K562 (cell line): ENCODE results near the gene DENND10. TPM values are rescaled to one million over a fixed set of nuclear protein-coding genes. Genes with fewer than 3 reads are reported as not detected.
A peak's percentile ranks its signal among the peaks of the same experiment; 100 is the strongest.

ENCODE experiments used
- ATAC-seq: fragments of 200-7000 bp; cut with Tn5 transposase; 3 replicates; pipeline ENCODE4 v1.9.1; 2020; ENCODE audit warnings: moderate library complexity
- BruUV-seq: library from RNA; stranded (reverse); fragments of 400-500 nt; replicated peaks from 2 replicates; lab custom pipeline; 2021; lab: Mats Ljungman, UMichigan
- CTCF ChIA-PET: fragments of 300-600 bp; formaldehyde crosslinking; extraction: SDS; loops from one replicate; lab custom pipeline; 2021; ENCODE audit warnings: low intra/inter-chr PET ratio; lab: Yijun Ruan, JAX
- POLR2A ChIA-PET: fragments of 300-600, 350-650 bp; sonication (Branson Sonifier 250); formaldehyde crosslinking; extraction: SDS; loops from one replicate; lab custom pipeline; 2021; ENCODE audit warnings: antibody characterized with exemption, inconsistent platforms; lab: Yijun Ruan, JAX
- DNase-seq, 4 experiments: peaks; one replicate each; pipeline versions ENCODE4 v3.0.0 to v3.0.0-alpha.2; 2011 to 2018; ENCODE audit warnings: low spot score in 3 of 4, mixed read lengths in 3 of 4; ENCODE audit errors: extremely low read depth in 1 of 4
- FAIRE-seq: peaks from 2 replicates; lab custom pipeline; 2011; peaks lifted over from hg19 to GRCh38; lab: Jason Lieb, UNC
- H2AFZ ChIP-seq: 2 replicates; pipeline ENCODE4 v1.6.0; 2011; ENCODE audit warnings: low read depth, low read length, control low read depth, inconsistent platforms
- H3K27ac ChIP-seq: fragments of 200-600 bp; 3 replicates; pipeline ENCODE4 v1.8.0; 2011; ENCODE audit warnings: low read depth, mild to moderate bottlenecking, control low read depth, inconsistent platforms, low read length, moderate library complexity, mixed read lengths; ENCODE audit errors: extremely low read depth
- H3K27me3 ChIP-seq, 2 experiments: fragments of 300-600 bp in 1 of 2; 2 replicates in 1 of 2; 3 replicates in 1 of 2; pipeline versions ENCODE4 v1.6.0 to v1.8.0; 2011; ENCODE audit warnings: inconsistent platforms in 2 of 2, low read length in 2 of 2, mild to moderate bottlenecking in 1 of 2, mixed read lengths in 1 of 2, moderate library complexity in 1 of 2; ENCODE audit not compliant: control insufficient read depth in 2 of 2, insufficient read depth in 2 of 2
- H3K36me3 ChIP-seq: fragments of 300-600 bp; 3 replicates; pipeline ENCODE4 v1.8.0; 2011; ENCODE audit warnings: mild to moderate bottlenecking, low read length, inconsistent platforms; ENCODE audit not compliant: control insufficient read depth, insufficient read depth
- H3K4me1 ChIP-seq, 2 experiments: fragments of 200-600 bp in 1 of 2; replicated peaks in 1 of 2; 2 replicates in 1 of 2; 3 replicates in 1 of 2; pipeline versions ENCODE4 v1.5.1 to v1.8.0; 2011; ENCODE audit warnings: inconsistent platforms in 2 of 2, low read length in 2 of 2, mild to moderate bottlenecking in 1 of 2, mixed read lengths in 1 of 2, moderate library complexity in 1 of 2; ENCODE audit not compliant: control insufficient read depth in 2 of 2, insufficient read depth in 2 of 2
- H3K4me2 ChIP-seq: 2 replicates; pipeline ENCODE4 v1.6.1; 2011; ENCODE audit warnings: low read length, control low read depth, inconsistent platforms, mixed read lengths; ENCODE audit not compliant: insufficient read depth
- H3K4me3 ChIP-seq: fragments of 200-600 bp; sonication (generic), shearing (Covaris generic); 2 replicates; pipeline ENCODE4 v1.5.1; 2016; ENCODE audit warnings: control low read depth, inconsistent platforms
- H3K79me2 ChIP-seq: fragments of 200-600 bp; 3 replicates; pipeline ENCODE4 v1.8.0; 2011; ENCODE audit warnings: low read length, inconsistent platforms; ENCODE audit not compliant: control insufficient read depth, insufficient read depth
- H3K9ac ChIP-seq, 2 experiments: 2 replicates each; pipeline versions ENCODE4 v1.6.0 to v1.6.1; 2011; ENCODE audit warnings: low read depth in 2 of 2, low read length in 2 of 2, control low read depth in 1 of 2, inconsistent platforms in 1 of 2, mild to moderate bottlenecking in 1 of 2, mixed read lengths in 1 of 2; ENCODE audit not compliant: insufficient read depth in 1 of 2
- H3K9me1 ChIP-seq: one replicate; pipeline ENCODE4 v1.6.0; 2011; ENCODE audit warnings: inconsistent platforms, mild to moderate bottlenecking, low read length, moderate library complexity; ENCODE audit not compliant: control insufficient read depth, insufficient read depth
- H3K9me3 ChIP-seq: replicated peaks from 2 replicates; pipeline ENCODE4 v1.5.1; 2011; ENCODE audit warnings: low read depth, low read length, inconsistent platforms; ENCODE audit not compliant: control insufficient read depth, insufficient read depth
- H4K20me1 ChIP-seq: replicated peaks from 2 replicates; pipeline ENCODE4 v1.6.1; 2011; ENCODE audit warnings: low read length, inconsistent platforms, mixed read lengths; ENCODE audit not compliant: control insufficient read depth, insufficient read depth
- FOSL1 ChIP-seq: fragments of 200-800 bp; sonication (Bioruptor generic); conservative IDR thresholded peaks from 2 replicates; pipeline ENCODE4 v1.6.1; 2016; ENCODE audit warnings: missing genetic modification characterization, missing compliant biosample characterization
- MAFK ChIP-seq: IDR thresholded peaks from 2 replicates; pipeline ENCODE4 v1.6.1; 2011; ENCODE audit warnings: low read length, improper control_type of control experiment
- MEF2D ChIP-seq: conservative IDR thresholded peaks from 2 replicates; pipeline ENCODE4 v1.6.1; 2016; ENCODE audit warnings: low read depth, missing genetic modification characterization, missing compliant biosample characterization
- NFIC ChIP-seq: fragments of 450-650 bp; IDR thresholded peaks from 2 replicates; pipeline ENCODE4 v1.6.1; 2017; ENCODE audit warnings: mild to moderate bottlenecking, inconsistent platforms
- PHB ChIP-seq: fragments of 250-450 bp; sonication (Bioruptor Pico); IDR thresholded peaks from 2 replicates; pipeline ENCODE4 v1.5.0; 2021
- SIN3A ChIP-seq, 2 experiments: fragments of 150-350 bp in 1 of 2; IDR thresholded peaks; 2 replicates each; pipeline ENCODE4 v1.6.1; 2011 to 2016; ENCODE audit warnings: borderline replicate concordance in 2 of 2, low read depth in 2 of 2, low read length in 2 of 2, mild to moderate bottlenecking in 2 of 2, moderate library complexity in 2 of 2; ENCODE audit not compliant: control insufficient read depth in 1 of 2
- ZNF134 ChIP-seq: fragments of 250-450 bp; sonication (Bioruptor Pico); conservative IDR thresholded peaks from 2 replicates; pipeline ENCODE4 v1.4.0; 2020
- WGBS: fragments of 100-300 bp; shearing (Covaris generic); methylation state at CpG from one replicate; pipeline ENCODE4 v1.1.6; 2016; ENCODE audit warnings: low coverage, mixed read lengths; ENCODE audit not compliant: insufficient coverage; ENCODE audit errors: missing lambda C conversion rate; 5-methylcytosine and 5-hydroxymethylcytosine counted together
- in situ Hi-C: fragments of 300-500 bp; cut with MboI; formaldehyde crosslinking; loops from 4 replicates; pipeline ENCODE4 v1.15.0; 2018; ENCODE audit warnings: inconsistent platforms, mixed read lengths
- intact Hi-C: fragments of 100-400 bp; cut with micrococcal nuclease; formaldehyde crosslinking; loops from 2 replicates; pipeline ENCODE4 v1.14.2; 2022
- polyA plus RNA-seq, 8 experiments: library from polyadenylated mRNA; depleted of rRNA in 4 of 8; stranded (reverse) in 5 of 8; unstranded in 3 of 8; fragments of >200 nt; fragmentation: Nextera tagmentation in 2 of 8; fragmentation: Illumina TruSeq in 1 of 8; extraction: Ambion mirVana in 2 of 8; extraction: Trizol in 1 of 8; gene quantifications; 2 replicates each; pipeline versions ENCODE4 v1.2.1 to v1.2.3, GENCODE V29; 2011 to 2014; ENCODE audit warnings: inconsistent platforms in 1 of 8, missing spikeins in 1 of 8
- total RNA-seq, 7 experiments: library from RNA; depleted of rRNA in 6 of 7; stranded (reverse); fragments of >200 nt in 6 of 7; fragmentation: Illumina TruSeq in 2 of 7; extraction: Trizol in 2 of 7; gene quantifications; 2 replicates each; pipeline versions ENCODE4 v1.2.1 to v1.2.3, GENCODE V29; 2011 to 2021; ENCODE audit warnings: low replicate concordance in 1 of 7
- TF ChIP-seq, protein P1 (sequence below): fragments of 200-400 bp; formaldehyde crosslinking; IDR thresholded peaks from 2 replicates; pipeline ENCODE4 v1.6.1; 2017; ENCODE audit warnings: mild to moderate bottlenecking, low read depth, low read length, moderate library complexity
- TF ChIP-seq, protein P2 (sequence below), 2 experiments: fragments of 450-650 bp in 1 of 2; sonication (generic) in 1 of 2; formaldehyde crosslinking in 1 of 2; IDR thresholded peaks; 2 replicates each; pipeline versions ENCODE4 v1.7.1 to v1.9.0; 2016 to 2022; ENCODE audit warnings: inconsistent platforms in 1 of 2, mild to moderate bottlenecking in 1 of 2, missing genetic modification reagents in 1 of 2

The DENND10 gene
- total and polyA plus RNA-seq, 9 of the 15 experiments (the other 6 are each of a cell fraction or from before 2014, with no cell fraction given), result 9.4 to 20.0 (median 12.5) TPM

DNA sequence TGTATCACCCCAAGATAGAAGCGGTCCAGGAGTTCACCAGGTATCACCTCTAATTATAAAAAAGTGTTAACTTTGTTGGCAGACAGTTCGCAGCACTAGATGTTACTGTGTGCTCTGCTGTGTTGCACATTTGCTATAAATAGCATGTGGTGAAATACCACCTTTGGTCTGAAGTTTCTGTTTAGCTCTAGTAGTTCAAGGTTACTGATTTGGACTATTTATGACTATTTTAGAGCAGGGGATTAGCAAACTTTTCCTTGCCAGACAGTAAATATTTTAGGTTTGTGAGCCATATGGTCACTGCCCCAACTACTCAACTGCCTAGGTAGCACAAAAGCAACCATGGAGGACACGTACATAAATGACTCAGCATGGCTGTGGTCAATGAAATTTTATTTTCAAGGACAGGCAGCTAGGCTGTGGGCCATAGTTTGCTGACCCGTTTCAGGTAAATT lies 16.5 kb downstream of the DENND10 start:
- H3K36me3 ChIP-seq, result peaks cover 11% of the 10 kb centered on the region; the same call in 1 of the 3 replicates
- POLR2A ChIA-PET, result interaction anchor here (0.5 to 1.8 kb wide), 3 partner anchors 9 to 11 kb away, joined by 3 to 8 read pairs (median 5); no protein-coding TSS in a partner anchor
- ATAC-seq (peak; percentile 76), DNase-seq (peak in 2 of 4 experiments; percentile 17 to 47), FAIRE-seq (peak; percentile 89)
- BruUV-seq, result no TSS peak
- H3K9me3 ChIP-seq, result no peaks in the 10 kb centered on the region
- no peaks in the 10 kb centered on the region for H3K79me2 ChIP-seq
- peak overlapping the region; percentile 49; the same call in 1 of the 2 replicates for H3K4me2 ChIP-seq
- intact Hi-C loops, result no loop called here
- H3K9ac ChIP-seq, result peak overlapping the region in 1 of 2 experiments; percentile 43; a peak in 2 of 4 replicates
- peak overlapping the region; percentile 73 for H2AFZ ChIP-seq
- CTCF ChIA-PET, result no interaction called here
- H3K27me3 ChIP-seq, result no peaks in the 10 kb centered on the region
- no peaks in the 10 kb centered on the region for H3K9me1 ChIP-seq
- H3K4me3 ChIP-seq, result no peak overlapping the region
- H4K20me1 ChIP-seq, result no peaks in the 10 kb centered on the region
- 46% methylated on average over 4 of the region's 4 CpGs for WGBS
- H3K27ac ChIP-seq, result peak overlapping the region; percentile 63
- peaks cover 0 to 7% of the 10 kb centered on the region in 2 experiments; a peak in 2 of 5 replicates for H3K4me1 ChIP-seq
- in situ Hi-C loops, result no loop called here
- TF ChIP-seq SIN3A (IDR thresholded peaks at IDR 0.05; ENCODE audit: borderline replicate concordance in 2 of 2, control insufficient read depth in 1 of 2, low read depth in 2 of 2, low read length in 2 of 2), result no peak
- TF ChIP-seq FOSL1 (tag), result peak; percentile 56
- TF ChIP-seq, protein P1, sequence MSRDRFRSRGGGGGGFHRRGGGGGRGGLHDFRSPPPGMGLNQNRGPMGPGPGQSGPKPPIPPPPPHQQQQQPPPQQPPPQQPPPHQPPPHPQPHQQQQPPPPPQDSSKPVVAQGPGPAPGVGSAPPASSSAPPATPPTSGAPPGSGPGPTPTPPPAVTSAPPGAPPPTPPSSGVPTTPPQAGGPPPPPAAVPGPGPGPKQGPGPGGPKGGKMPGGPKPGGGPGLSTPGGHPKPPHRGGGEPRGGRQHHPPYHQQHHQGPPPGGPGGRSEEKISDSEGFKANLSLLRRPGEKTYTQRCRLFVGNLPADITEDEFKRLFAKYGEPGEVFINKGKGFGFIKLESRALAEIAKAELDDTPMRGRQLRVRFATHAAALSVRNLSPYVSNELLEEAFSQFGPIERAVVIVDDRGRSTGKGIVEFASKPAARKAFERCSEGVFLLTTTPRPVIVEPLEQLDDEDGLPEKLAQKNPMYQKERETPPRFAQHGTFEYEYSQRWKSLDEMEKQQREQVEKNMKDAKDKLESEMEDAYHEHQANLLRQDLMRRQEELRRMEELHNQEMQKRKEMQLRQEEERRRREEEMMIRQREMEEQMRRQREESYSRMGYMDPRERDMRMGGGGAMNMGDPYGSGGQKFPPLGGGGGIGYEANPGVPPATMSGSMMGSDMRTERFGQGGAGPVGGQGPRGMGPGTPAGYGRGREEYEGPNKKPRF, result no peak
- TF ChIP-seq MEF2D (tag), result 0 out of 2 replicates have a peak, but pooled peaks have one; percentile 35
- peak; percentile 45; the same call in 1 of the 2 replicates for TF ChIP-seq MAFK
- TF ChIP-seq NFIC, result no peak
- TF ChIP-seq, protein P2, sequence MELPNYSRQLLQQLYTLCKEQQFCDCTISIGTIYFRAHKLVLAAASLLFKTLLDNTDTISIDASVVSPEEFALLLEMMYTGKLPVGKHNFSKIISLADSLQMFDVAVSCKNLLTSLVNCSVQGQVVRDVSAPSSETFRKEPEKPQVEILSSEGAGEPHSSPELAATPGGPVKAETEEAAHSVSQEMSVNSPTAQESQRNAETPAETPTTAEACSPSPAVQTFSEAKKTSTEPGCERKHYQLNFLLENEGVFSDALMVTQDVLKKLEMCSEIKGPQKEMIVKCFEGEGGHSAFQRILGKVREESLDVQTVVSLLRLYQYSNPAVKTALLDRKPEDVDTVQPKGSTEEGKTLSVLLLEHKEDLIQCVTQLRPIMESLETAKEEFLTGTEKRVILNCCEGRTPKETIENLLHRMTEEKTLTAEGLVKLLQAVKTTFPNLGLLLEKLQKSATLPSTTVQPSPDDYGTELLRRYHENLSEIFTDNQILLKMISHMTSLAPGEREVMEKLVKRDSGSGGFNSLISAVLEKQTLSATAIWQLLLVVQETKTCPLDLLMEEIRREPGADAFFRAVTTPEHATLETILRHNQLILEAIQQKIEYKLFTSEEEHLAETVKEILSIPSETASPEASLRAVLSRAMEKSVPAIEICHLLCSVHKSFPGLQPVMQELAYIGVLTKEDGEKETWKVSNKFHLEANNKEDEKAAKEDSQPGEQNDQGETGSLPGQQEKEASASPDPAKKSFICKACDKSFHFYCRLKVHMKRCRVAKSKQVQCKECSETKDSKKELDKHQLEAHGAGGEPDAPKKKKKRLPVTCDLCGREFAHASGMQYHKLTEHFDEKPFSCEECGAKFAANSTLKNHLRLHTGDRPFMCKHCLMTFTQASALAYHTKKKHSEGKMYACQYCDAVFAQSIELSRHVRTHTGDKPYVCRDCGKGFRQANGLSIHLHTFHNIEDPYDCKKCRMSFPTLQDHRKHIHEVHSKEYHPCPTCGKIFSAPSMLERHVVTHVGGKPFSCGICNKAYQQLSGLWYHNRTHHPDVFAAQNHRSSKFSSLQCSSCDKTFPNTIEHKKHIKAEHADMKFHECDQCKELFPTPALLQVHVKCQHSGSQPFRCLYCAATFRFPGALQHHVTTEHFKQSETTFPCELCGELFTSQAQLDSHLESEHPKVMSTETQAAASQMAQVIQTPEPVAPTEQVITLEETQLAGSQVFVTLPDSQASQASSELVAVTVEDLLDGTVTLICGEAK (IDR thresholded peaks at IDR 0.05), result peak; percentile 88
- TF ChIP-seq, protein P2 (CRISPR knock-in tag; IDR thresholded peaks at IDR 0.05), result peak; percentile 79
- TF ChIP-seq PHB, result no peak
- no peak for TF ChIP-seq ZNF134 (CRISPR knock-in tag)
